ENCODE data around the gene AKAP8. TPM values are rescaled to one million over a fixed set of nuclear protein-coding genes. Genes with fewer than 3 reads are reported as not detected.
"Not testable (repeated sequence)": the region's sequence is repeated elsewhere in the genome, so short reads cannot be mapped to it uniquely, and the experiment has no call there.

The AKAP8 gene
- total RNA-seq, 1 donor from 2014 or later, result 22.0 TPM

GRCh38 chr19:15372470-15372869 is 7.1 kb downstream of the AKAP8 start:
- no peak for ATAC-seq

GRCh38 chr19:15371786-15372380 is 7.7 kb downstream of the AKAP8 start:
- no peak for ATAC-seq

DNA sequence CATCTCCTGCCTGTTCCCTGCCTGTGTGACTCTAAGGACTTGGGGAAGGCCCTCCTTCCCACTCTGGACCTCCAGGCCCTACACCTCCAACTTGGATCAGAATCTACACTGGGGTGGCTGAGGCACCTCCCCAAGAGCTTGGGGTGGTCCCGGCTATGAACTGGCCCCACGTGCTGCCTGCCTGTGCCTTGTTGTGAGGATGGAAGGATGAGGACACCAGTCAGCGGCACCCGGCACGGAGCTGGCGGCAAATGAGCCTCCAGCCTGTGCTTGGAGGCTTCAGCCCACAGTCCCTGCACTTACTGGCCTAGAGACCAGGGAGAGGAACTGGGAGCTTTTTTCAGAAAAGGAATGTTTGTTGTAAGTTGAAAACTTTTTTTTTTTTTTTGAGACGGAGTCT is 8.5 kb downstream of the AKAP8 start:
- ATAC-seq, result no peak

GRCh38 chr19:15369594-15369891 is 10.0 kb downstream of the AKAP8 start:
- no peak for ATAC-seq

DNA sequence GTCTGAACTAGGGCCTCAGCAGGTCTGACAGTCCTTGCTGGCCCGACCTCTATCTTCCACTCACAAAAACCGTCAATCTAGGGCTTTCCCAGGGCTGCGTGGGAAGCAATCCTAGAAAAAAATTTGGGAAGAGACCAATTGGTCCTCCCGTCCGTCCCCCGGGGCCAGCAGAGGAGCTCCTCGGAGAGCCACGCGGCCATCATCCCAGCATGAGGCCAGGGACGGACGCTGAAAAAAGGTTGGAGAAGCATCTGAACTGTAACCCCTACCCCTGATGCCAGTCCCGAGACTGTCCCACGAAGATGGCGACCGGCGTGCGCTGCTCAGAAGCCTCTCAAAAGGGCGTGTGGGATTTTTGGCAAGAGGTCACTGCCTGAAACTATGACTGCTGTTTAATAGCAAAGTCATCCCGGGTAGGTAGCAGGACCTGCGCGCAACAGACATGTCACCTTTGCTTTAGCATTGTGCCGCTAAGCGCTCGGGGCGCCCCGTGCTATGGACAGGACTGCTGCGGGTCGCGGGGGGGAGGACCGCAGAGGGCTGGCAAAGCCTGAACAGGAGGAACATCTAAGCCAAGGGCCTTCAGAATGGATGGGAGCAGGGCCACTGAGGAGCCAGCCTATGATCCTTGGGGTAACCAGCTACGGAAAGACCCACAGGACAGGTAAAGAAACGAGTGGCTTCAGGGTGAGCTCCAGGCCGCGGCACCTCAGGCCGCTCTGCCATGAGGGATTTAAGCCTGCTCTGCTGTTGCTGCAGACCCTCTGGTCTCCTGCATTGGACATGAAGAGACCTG is 10.6 kb downstream of the AKAP8 start:
- ATAC-seq, result no peak

DNA sequence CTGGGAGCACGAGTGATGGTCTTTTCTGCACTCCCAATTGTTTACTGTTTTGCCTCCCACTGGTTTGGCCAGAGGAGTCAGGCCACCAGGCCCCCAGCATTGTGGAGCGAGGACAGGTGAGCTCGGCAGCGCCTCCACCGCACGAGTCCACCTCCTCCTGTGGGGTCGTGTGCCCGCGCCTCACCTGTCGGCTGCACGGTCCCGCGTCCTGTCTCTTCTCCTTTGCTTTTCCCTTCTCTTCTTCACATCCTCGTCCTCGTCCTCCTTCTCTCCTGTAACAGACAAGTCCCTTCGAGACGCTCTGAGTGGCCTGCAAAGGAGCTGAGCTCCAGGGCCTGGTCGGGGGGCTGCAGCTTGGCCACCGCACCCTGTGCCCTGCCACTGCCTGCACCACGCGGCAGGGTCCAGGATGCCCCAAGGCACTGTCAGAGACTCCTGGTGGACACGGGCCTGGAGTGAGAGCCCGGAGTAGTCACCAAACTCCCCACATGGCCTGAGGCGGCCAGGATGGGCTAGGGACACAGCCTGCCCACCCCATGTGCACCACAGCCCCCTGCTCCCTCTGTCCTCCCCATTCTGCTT is 11.4 kb downstream of the AKAP8 start:
- ATAC-seq, result peak; percentile 21

DNA sequence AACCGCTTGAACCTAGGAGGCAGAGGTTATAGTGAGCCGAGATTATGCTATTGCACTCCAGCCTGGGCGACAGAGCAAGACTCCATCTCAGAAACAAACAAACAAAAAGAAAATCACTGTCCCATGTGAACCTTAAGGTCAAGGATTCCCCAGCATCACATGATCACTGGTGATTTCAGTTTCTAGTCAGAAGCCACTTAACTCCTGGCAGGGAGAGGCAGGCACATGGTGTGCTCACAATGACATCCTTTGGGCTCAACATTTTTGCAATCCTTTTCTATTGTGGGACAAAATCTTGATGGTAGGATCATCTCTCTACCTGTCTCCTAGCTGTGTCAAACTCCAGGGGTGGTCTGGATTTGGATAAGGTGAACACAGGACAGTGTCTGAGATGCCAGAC is 12.1 kb downstream of the AKAP8 start:
- ATAC-seq, result no peak

GRCh38 chr19:15365264-15365663 is 14.3 kb downstream of the AKAP8 start:
- no peak for ATAC-seq

DNA sequence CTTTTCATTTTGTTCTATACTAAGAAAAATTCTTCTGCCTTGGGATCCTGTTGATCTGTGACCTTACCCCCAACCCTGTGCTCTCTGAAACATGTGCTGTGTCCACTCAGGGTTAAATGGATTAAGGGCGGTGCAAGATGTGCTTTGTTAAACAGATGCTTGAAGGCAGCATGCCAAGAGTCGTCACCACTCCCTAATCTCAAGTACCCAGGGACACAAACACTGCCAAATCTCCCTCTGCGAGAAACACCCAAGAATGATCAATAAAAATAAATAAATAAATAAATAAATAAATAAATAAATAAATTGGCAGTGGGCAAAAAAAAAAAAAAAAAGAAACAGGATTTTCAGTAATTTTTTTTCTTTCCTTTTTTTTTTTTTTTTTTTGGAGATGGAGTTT is 15.8 kb downstream of the AKAP8 start:
- ATAC-seq, result not testable (repeated sequence)

DNA sequence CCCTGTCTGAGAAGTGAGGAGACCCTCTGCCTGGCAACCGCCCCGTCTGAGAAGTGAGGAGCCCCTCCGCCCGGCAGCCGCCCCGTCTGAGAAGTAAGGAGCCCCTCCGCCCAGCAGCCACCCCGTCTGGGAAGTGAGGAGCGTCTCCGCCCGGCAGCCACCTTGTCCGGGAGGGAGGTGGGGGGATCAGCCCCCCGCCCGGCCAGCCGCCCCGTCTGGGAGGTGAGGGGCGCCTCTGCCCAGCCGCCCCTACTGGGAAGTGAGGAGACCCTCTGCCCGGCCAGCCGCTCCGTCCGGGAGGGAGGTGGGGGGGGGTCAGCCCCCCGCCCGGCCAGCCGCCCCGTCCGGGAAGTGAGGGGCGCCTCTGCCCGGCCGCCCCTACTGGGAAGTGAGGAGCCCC is 16.5 kb downstream of the AKAP8 start:
- not testable (repeated sequence) for ATAC-seq

DNA sequence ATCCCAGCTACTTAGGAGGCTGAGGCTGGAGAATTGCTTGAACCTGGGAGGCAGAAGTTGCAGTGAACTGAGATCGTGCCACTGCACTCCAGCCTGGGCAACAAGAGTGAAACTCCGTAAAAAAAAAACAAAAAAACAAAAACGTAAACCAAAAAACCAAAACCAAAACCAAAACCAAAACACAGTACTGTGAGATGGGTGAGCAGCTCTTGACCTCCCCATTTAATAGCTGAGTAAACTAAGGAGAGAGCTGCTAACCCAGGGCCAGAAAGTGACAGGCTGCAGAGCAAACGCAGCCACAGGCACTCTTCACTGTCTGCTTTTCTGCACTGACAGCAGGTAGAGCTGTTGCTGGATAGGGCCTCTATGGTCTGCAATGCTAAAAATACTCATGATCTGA is 19.6 kb downstream of the AKAP8 start:
- not testable (repeated sequence) for ATAC-seq

GRCh38 chr19:15358918-15359317 is 20.7 kb downstream of the AKAP8 start:
- no peak for ATAC-seq

DNA sequence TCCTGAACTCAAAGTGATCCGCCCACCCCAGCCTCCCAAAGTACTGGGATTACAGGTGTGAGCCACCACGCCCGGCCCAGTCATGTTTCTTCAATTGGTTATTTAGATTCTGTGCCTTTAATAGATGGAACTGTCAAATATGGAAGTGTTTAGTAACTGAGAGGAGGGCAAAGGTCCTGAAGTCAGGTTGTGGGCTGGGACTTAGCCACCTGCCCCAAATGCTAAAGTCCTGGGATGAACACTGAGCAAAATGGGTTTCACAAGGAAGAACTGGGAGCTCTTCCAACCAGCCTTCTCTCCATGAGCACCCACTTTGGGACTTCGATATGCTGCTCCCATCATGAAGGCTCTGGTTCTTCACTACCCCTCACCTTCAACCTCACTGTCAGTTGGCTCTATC is 21.7 kb downstream of the AKAP8 start:
- ATAC-seq, result peak; percentile 21

DNA sequence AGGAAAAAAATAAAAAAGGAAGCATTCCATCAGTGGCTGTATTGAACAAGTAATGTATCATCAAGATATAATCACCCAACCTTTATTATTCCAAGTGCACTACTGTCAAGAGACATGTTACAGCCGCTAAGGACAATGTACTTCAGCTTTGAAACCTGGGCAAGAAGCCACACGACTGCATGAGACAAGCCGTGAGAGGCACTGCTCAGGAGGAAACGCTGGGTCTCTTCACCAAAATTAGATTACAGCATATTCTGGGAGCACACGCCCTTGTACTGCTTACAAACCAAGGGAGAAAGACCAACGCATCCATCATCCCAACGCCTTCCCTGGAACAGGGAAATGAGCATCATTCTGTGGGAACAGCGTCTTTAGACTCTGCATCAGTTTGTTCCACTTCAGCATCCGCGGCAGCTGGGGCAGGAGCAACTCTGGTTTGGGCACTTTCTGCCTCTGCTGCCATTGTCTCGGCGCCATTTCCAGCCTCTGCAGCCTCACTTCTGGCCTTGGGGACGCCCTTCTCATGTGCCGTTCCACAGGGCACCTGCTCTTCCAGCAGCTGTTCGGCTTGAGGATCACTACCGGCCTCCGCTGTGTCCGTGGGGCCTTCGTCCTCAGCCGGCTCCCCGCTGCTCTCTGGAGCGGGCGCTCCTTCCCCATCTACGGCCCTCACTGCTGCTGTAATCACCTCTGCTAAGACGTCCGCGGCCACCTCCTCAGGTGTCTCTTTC is 24.9 kb downstream of the AKAP8 start:
- ATAC-seq, result no peak

DNA sequence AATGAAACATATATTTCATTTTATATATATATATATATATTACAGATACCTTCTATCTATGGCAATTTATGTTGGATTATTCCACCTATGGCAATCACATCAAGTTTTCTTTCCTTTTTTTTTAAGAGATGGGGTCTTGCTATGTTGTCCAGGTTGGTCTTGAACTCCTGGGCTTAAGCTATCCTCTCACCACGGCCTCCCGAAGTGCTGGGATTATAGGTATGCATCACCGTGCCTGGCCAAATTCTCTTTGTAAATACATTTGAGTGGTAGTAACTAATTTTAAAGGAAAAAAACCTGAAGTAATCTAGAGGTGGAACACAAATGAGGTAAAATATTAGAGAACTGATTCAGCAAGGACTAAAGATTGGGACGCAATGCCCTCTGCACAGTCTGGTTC is 25.7 kb downstream of the AKAP8 start:
- no peak for ATAC-seq

DNA sequence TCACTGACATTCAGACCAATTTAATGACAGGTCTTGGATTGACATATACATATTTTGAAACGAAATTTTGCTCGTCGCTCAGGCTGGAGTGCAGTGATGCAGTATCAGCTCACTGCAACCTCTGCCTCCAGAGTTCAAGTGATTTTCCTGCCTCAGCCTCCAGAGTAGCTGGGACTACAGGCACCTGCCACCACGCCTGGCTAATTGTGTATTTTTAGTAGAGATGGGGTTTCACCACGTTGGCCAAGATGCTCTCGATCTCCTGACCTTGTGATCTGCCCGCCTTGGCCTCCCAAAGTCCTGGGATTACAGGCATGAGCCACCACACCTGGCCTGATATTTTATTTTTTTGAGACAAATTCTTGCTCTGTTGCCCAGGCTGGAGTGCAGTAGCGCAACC is 27.1 kb downstream of the AKAP8 start:
- not testable (repeated sequence) for ATAC-seq

GRCh38 chr19:15341328-15341727 is 38.3 kb downstream of the AKAP8 start:
- not testable (repeated sequence) for ATAC-seq

DNA sequence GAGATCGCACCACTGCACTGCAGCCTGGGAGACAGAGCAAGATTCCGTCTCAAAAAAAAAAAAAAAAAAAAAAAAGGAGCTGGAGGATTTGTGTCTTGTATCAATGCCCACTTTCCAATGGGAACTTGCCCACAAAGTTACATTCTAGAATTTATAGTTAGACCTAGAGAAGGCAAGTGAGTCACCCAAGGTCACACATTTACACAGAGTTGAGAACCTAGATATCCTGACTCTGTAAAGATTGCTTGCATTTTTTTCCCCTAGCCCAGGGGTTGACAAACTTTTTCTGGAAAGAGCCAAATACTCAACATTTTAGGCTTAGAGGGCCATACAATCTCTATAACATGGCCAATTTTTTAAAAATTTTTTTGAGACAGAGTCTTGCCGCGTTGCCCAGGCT is 39.5 kb downstream of the AKAP8 start:
- no peak for ATAC-seq

DNA sequence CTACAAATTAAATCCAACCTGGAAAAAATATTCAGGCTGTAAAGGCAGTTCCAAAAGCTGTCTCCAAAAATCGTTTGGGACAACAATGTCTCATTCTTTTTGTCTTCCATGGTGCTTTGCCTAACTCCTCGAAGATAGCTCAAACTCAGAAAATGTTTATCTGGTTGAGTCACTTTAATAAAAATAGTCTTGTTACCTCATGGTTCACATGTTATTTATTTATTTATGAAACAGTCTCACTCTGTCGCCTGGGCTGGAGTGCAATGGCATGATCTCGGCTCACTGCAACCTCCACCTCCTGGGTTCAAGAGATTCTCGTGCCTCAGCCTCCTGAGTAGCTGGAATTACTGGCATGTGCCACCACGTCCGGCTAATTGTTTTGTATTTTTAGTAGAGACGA is 42.4 kb downstream of the AKAP8 start:
- ATAC-seq, result no peak

GRCh38 chr19:15335992-15336391 is 43.6 kb downstream of the AKAP8 start:
- not testable (repeated sequence) for ATAC-seq

DNA sequence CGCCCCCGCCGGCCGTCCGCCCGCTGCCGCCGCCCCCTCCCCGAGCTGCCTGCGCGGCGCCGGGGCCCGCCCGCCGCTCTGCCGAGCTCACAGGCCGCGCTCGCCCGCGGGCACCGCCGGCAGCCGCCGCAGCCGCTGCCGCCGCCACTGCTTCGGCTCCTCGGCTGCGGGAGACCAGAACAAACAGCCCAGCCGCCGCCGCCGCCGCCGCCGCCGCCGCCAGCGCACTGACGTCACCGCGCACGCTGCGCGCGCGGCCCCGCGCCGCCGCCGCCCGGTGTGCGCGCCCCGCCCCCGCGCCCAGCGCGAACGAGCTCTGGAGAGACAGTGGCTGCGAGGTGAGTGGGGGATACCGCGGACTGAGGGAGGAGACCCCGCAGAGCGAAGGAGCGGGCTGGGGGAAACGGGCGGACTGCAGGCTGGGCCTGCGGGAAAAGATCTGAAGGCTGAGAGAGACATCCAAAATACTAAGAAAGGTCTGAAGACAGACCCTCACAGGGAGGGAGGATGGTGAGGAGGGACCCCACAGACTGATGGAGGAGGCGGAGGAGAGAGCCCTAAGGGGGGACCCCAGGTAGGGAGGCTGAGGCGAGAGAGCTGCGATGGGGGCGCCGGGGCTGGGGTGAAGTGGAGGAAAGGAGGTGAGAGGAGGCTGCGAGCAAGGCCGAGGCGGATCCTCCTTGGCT is 47.1 kb downstream of the AKAP8 start, which contains the start of gene BRD4:
Gene BRD4 (minus strand): TSS at position 229 of the 686 bp plus-strand sequence. CDS start 59,440 bp downstream, outside the sequence.
- peak; percentile 79 for ATAC-seq

- peak; percentile 57 for ATAC-seq
Observed at GRCh38 chr19:15331419-15332310, 47.9 kb downstream of the AKAP8 start.

Measured in esophagus mucosa (tissue), 1 donor.